NCI-H2196 (cell line): Measurements from ENCODE around the gene KNCN.

ENCODE experiments used
- DNase-seq: peaks from one replicate; lab custom pipeline; 2025; ENCODE audit not compliant: unreplicated experiment; lab: John Stamatoyannopoulos, UW

KNCN gene

DNA sequence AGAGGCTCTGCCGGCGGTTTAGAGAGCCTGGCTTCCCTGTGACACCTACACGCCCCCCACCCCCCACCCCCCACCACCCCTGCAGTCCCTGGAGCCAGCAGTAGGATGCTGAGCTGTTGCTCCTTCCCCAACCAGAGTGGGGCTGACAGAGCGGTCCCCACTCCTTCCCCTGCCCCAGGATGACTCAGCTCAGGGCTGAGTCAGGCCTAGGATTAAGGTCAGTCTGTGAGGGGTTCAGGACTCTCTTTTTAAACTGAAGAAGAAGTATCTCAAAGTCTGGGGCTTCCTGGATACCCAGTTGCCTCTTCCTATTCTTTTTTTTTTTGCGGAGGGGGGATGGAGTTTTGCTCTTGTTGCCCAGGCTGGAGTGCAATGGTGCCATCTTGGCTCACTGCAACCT is 42.7 kb downstream of the KNCN start:
- no peak for DNase-seq

DNA sequence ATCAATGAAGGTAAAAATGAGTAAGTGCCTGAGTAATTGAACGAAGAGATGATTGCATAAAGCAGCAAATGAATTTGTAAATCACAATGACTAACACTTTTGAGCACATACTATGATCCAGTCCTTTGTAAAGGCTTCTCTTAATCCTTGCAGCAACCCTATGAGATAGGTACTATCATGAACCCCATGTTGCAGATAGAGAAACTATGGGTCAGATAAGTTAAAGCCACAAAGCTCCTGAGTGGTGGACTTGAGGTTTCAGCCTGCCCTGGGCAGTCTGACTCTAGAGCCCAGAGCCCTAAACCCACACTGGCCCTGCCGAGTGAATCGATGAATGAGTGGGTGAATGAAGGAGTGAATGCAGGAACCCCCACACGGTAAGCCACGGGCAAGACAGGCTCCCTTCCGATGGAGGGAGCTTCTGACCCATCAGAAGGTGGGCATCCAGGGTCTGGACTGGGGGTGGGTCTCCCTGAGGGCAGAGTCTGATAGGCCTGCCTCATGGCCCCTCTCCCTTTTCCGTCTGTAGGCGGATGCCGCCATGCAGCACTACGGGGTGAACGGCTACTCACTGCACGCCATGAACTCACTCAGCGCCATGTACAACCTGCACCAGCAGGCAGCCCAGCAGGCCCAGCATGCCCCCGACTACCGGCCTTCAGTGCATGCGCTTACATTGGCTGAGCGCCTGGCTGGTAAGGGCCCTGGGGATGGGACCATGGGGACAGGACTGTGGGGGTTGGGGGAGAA is 44.8 kb downstream of the KNCN start:
- no peak for DNase-seq

DNA sequence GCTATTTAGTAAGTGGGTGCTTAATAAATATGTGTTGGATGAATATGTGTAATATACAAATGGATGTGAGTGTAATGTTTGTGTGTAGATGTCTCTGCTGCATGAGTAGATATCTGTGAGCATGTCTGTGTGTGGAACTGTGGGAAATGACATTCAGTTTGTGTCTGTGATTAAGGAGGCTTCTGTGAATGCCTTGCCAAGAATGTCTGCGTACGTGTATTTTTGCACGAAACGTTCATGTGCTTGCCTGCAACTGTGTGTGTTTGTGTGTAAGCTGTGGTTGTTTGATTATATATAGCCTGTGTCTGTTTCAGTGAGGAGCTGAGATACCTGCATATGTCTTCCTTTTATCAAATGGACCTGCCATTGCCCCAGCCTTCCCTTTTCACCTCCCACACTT is 48.0 kb downstream of the KNCN start:
- DNase-seq: no peak

DNA sequence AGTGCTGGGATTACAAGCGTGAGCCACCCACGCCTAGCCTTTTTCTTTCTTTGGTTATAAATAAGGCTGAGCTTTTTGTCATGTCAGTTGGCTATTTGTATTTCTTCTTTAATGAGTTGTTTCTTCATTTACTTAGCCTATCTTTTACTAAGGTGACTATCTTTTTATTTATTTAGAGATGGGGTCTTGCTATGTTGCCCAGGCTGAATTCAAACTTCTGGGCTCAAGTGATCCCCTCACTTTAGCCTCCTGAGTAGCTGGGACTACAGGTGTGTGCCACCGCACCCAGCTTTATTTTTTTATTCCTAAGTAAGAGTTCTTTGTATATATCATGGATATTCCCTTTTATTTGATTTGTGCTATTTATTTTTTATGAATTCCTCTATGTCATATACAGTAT is 49.9 kb downstream of the KNCN start:
- no peak for DNase-seq

DNA sequence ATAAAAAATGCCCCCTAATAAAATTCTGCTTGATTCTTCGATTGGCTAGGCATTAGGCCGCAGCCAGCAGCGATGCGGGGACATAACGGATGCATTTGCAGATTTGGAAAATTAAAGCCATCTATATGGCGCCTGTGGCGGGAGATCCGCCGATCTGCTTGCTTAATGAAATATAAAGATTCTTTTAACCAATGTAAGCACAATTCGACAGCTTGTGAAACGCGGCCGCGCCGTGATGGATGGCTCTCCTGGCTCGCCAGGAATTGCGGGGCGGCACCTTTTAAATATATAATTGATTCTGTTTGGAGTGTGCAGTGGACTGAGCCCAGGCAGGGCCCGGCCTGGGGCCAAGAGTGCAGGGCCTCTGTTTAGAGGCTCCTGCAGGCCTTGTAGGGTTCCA is 53.8 kb downstream of the KNCN start:
- DNase-seq: no peak

DNA sequence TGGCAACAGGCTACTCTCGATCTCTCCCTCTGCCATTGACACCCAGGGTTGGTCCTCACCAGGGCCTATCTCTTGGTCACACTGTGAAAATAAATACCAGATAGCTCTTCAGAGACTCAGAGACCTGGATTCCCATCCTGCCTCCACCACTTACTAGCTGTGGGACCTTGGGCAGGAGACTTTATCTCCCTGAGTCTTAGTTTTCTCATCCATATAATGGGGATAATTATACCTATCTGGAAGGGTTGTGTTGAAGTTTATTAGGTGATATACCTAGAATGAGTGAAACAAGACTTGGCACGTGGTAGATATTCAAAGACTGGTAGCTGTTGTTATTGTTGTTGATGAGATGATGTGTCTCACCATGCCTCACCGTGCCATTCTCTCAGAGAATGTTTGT is 54.4 kb downstream of the KNCN start:
- DNase-seq: no peak

DNA sequence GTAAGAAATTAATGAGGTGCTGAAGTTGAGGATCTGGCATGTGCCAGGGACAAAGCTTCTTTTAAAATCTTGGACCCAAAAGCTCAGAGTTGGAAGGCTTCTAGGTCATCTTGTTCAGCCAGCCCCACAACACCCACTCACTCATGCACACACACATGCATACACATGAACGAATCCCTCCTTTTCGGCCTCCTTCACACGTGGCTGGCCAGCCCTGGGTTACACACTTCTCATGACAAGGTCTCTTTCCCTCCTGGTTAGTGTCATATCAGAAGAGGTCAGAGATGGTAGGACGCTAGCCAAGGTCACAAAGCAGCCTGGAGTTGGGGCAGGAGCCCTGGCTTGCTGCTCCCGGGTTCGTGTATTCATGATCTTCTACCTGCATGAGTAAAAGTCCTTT is 54.9 kb downstream of the KNCN start:
- DNase-seq: no peak

DNA sequence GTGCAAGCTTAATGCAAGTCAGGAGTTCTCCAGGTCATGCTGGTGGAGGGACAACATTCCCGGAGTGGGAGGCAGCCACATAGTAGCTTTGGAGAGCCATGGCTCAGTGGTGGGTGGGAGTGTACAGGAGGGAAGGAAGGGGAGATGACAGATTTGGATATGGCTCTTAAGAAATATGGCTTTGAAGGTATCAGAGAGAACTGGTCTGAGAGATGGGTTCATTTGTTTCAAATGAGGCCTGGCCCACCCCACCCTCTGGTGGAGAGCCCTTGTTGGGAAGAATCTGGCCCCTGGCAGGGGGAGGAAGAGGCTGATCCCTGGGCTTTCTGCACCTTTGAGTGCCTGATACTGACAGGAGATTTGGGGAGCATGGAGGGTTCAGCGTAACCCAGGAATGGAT is 55.7 kb downstream of the KNCN start:
- DNase-seq: no peak
